ENCODE results near the gene FPGS.

FPGS gene

DNA sequence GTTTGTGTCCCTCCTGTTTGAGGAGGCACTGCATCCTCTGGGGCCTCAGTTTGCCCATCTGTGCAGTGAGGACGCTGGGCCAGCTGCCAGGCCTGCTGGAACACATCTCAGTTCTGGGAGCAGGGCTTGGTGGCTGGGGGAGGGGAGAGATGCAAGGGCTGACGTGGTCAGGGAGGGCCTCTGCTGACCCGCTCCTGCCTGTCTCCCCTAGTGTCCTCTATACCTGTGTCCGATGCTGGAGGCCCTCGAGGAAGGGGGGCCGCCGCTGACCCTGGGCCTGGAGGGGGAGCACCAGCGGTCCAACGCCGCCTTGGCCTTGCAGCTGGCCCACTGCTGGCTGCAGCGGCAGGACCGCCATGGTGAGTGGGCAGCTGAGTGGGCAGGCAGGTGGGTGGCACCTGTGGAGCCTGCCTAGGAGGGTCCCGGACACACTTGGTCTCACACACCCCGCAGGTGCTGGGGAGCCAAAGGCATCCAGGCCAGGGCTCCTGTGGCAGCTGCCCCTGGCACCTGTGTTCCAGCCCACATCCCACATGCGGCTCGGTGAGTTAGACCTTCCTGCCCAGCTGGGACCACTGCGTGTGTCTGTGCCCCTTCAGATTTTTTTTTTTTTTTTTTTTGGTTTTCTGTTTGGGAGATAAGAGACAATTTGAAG is 5.8 kb downstream of the FPGS start:
- Histone ChIP-seq H3K4me2 (ENCODE audit: low read length) (no peak overlapping the region), H3K9me3 (ENCODE audit: control insufficient read depth, low read length) (no peaks in the 10 kb centered on the region), H3K4me1 (peaks cover 3% of the 10 kb centered on the region), H2AFZ (no peak overlapping the region), H3K36me3 (ENCODE audit: control insufficient read depth, insufficient read depth, low read length) (no peaks in the 10 kb centered on the region), H3K4me3 (ENCODE audit: low read depth, low read length) (no peak overlapping the region), H3K27ac (no peak overlapping the region), H3K9ac (no peak overlapping the region), H3K79me2 (peaks cover 5% of the 10 kb centered on the region), H3K27me3 (ENCODE audit: control insufficient read depth, insufficient read depth, low read length) (no peaks in the 10 kb centered on the region)
- TF ChIP-seq, protein P1, sequence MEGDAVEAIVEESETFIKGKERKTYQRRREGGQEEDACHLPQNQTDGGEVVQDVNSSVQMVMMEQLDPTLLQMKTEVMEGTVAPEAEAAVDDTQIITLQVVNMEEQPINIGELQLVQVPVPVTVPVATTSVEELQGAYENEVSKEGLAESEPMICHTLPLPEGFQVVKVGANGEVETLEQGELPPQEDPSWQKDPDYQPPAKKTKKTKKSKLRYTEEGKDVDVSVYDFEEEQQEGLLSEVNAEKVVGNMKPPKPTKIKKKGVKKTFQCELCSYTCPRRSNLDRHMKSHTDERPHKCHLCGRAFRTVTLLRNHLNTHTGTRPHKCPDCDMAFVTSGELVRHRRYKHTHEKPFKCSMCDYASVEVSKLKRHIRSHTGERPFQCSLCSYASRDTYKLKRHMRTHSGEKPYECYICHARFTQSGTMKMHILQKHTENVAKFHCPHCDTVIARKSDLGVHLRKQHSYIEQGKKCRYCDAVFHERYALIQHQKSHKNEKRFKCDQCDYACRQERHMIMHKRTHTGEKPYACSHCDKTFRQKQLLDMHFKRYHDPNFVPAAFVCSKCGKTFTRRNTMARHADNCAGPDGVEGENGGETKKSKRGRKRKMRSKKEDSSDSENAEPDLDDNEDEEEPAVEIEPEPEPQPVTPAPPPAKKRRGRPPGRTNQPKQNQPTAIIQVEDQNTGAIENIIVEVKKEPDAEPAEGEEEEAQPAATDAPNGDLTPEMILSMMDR (IDR thresholded peaks at IDR 0.05): no peak

DNA sequence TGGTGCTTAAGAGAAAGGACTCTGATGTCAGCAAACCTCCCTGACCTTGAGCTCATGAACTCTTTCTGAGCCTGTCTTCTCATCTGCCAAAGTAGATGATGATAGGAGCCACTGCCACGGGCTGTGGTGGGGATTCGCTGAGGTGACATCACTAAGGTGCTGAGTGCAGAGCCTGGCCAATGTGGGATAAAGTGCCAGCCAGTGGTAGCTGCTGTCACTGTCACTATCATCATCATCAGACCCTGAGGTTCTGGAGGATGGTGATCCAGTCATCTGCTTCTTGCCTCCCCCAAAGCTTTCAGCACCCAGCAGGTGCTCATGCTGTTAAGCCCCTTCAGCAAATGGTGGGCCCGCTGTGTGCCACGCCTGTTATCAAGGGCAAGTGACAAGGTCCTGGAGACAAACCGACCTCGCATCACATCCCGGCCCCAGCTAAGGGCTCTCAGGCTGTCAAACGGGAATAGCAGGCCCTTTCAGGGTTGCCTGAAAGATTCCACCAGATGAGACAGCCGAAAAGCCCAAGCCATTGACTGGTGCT is 6.4 kb downstream of the FPGS start:
- no peaks in the 10 kb centered on the region for H3K27me3 ChIP-seq (ENCODE audit: control insufficient read depth, insufficient read depth, low read length)
- peaks cover 4% of the 10 kb centered on the region for H3K79me2 ChIP-seq
- TF ChIP-seq, protein P1 (IDR thresholded peaks at IDR 0.05): no peak
- no peaks in the 10 kb centered on the region for H3K9me3 ChIP-seq (ENCODE audit: control insufficient read depth, low read length)
- H3K4me2 ChIP-seq (ENCODE audit: low read length): no peak overlapping the region
- no peak overlapping the region for H3K27ac ChIP-seq
- no peak overlapping the region for H3K9ac ChIP-seq
- H3K4me1 ChIP-seq: no peaks in the 10 kb centered on the region
- H3K36me3 ChIP-seq (ENCODE audit: control insufficient read depth, insufficient read depth, low read length): no peaks in the 10 kb centered on the region
- no peak overlapping the region for H3K4me3 ChIP-seq (ENCODE audit: low read depth, low read length)
- H2AFZ ChIP-seq: no peak overlapping the region

DNA sequence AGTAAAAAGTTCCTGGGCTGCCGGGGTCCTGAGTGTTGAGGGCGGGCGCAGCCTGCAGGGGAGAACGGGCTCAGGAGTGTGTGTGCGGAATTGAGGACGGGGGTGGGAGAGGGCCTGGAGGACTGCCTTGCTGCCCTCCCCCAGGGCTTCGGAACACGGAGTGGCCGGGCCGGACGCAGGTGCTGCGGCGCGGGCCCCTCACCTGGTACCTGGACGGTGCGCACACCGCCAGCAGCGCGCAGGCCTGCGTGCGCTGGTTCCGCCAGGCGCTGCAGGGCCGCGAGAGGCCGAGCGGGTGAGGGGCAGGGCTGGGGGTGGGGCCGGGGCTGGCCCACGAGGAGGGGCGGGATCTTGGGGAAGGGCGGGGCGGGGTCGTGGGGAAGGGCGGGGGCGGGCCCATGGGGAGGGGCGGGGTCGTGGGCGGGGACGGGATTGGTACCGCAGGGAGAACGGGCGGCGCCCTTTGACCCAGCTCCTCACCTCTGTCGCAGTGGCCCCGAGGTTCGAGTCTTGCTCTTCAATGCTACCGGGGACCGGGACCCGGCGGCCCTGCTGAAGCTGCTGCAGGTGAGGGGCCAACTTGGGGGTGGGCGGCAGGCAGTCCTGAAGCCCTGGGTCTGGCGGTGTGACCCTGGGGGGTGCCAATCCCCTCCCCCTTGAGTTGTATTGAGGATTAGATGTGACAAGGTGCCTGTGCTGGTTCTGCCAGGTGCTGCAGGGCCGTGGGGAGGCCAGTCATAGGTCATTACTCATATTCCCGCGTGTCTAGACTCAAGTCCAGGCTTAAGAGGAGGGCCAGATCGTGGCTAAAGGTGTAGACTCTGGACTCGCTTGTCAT is 7.1 kb downstream of the FPGS start:
- no peaks in the 10 kb centered on the region for H3K4me1 ChIP-seq
- H3K4me3 ChIP-seq (ENCODE audit: low read depth, low read length): no peak overlapping the region
- no peak overlapping the region for H2AFZ ChIP-seq
- H3K27ac ChIP-seq: no peak overlapping the region
- H3K4me2 ChIP-seq (ENCODE audit: low read length): no peak overlapping the region
- H3K9me3 ChIP-seq (ENCODE audit: control insufficient read depth, low read length): no peaks in the 10 kb centered on the region
- H3K27me3 ChIP-seq (ENCODE audit: control insufficient read depth, insufficient read depth, low read length): no peaks in the 10 kb centered on the region
- H3K79me2 ChIP-seq: no peaks in the 10 kb centered on the region
- TF ChIP-seq, protein P1 (IDR thresholded peaks at IDR 0.05): no peak
- H3K36me3 ChIP-seq (ENCODE audit: control insufficient read depth, insufficient read depth, low read length): no peaks in the 10 kb centered on the region
- no peak overlapping the region for H3K9ac ChIP-seq

DNA sequence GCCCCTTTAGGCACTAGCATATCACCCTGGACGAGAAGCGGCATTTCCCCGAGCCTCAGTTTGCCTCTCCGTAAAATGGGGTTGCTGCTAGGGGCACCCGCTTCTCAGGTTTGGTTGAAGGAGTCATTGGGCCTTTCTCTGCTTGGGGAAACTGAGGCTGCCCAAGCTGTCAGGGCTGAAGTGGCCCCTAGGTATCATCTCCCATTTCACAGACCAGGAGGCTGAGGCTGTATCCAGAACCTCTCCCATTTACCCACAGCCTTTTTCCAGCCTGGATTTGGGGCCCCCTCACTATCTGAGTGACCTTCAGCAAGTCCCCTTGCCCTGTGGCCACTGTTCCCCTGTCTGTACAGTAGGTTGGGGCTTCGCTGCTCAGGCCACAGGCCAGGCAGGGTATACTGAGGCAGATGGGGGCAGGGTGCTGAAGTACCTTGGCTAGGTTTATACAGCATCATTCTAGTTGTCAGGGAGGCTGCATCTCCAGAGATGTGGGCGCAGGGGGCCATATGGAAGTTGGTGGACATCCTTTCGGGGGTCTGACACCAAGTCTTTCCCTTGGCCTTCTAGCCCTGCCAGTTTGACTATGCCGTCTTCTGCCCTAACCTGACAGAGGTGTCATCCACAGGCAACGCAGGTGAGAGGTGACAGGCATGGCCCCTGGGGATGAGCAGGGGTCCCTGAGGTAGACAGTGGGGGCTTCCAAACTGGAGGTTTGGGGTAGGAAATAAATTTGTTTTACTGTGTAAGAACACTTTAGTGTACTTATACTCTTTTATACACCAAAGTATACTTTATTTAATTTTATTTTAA is 7.9 kb downstream of the FPGS start:
- Histone ChIP-seq H3K9me3 (ENCODE audit: control insufficient read depth, low read length) (no peaks in the 10 kb centered on the region), H2AFZ (no peak overlapping the region), H3K27ac (no peak overlapping the region), H3K27me3 (ENCODE audit: control insufficient read depth, insufficient read depth, low read length) (no peaks in the 10 kb centered on the region), H3K4me1 (no peaks in the 10 kb centered on the region), H3K4me3 (ENCODE audit: low read depth, low read length) (no peak overlapping the region), H3K9ac (no peak overlapping the region), H3K79me2 (no peaks in the 10 kb centered on the region), H3K4me2 (ENCODE audit: low read length) (no peak overlapping the region), H3K36me3 (ENCODE audit: control insufficient read depth, insufficient read depth, low read length) (no peaks in the 10 kb centered on the region)
- TF ChIP-seq, protein P1 (IDR thresholded peaks at IDR 0.05): no peak

Measured in parathyroid adenoma (tissue), 2 donors.